PC-3 (cell line): ENCODE results near the gene PEX10.

ENCODE experiments used
- EZH2 ChIP-seq: fragments of 300-600 bp; sonication (generic); IDR thresholded peaks from one replicate; pipeline ENCODE4 v1.6.1; 2017; ENCODE audit warnings: antibody characterized with exemption, mild to moderate bottlenecking, low read length; ENCODE audit not compliant: unreplicated experiment
- TF ChIP-seq, protein P1 (sequence below): fragments of 300-600 bp; sonication (generic); conservative IDR thresholded peaks from 2 replicates; pipeline ENCODE4 v1.5.1; 2017; ENCODE audit warnings: antibody characterized with exemption, low read depth, mild to moderate bottlenecking, low read length

DNA sequence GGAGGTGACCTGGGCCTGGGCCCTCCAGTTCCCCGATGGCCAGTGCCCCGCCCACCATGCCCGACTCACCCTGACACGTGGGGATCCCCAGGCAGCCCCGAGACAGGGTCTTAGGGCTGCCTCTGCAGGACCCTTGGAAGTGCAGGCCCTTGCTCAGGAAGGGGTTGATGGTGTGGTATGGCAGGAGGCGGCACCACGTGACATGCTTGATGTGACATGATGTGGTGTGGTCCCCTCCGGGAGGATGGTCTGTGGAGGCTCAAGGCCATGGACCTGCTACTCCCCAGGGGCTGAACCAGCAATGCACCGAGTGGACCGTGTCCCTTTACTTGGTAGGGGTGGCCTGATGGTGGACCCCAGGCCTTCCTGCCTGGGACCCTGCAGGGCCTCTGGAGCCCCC lies 41.9 kb upstream of the PEX10 start:
- TF ChIP-seq EZH2: no peak
- TF ChIP-seq, protein P1, sequence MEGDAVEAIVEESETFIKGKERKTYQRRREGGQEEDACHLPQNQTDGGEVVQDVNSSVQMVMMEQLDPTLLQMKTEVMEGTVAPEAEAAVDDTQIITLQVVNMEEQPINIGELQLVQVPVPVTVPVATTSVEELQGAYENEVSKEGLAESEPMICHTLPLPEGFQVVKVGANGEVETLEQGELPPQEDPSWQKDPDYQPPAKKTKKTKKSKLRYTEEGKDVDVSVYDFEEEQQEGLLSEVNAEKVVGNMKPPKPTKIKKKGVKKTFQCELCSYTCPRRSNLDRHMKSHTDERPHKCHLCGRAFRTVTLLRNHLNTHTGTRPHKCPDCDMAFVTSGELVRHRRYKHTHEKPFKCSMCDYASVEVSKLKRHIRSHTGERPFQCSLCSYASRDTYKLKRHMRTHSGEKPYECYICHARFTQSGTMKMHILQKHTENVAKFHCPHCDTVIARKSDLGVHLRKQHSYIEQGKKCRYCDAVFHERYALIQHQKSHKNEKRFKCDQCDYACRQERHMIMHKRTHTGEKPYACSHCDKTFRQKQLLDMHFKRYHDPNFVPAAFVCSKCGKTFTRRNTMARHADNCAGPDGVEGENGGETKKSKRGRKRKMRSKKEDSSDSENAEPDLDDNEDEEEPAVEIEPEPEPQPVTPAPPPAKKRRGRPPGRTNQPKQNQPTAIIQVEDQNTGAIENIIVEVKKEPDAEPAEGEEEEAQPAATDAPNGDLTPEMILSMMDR: no peak
